HG02852 (cell line): ENCODE results near the gene PLEKHG3.

ENCODE experiments used
- ATAC-seq: cut with Tn5 transposase; IDR thresholded peaks from one replicate; pipeline ENCODE4 v1.9.1; 2021; ENCODE audit warnings: mild to moderate bottlenecking, moderate library complexity; ENCODE audit not compliant: unreplicated experiment

PLEKHG3 gene

GRCh38 chr14:64762044-64763034 lies 58.1 kb downstream of the PLEKHG3 start:
- ATAC-seq, result no peak

- ATAC-seq, result no peak
These were observed 59.0 kb downstream of the PLEKHG3 start for GRCh38 chr14:64763085-64763782.

GRCh38 chr14:64763801-64764621 lies 59.8 kb downstream of the PLEKHG3 start:
- ATAC-seq, result no peak

- no peak for ATAC-seq
These were observed 60.7 kb downstream of the PLEKHG3 start for GRCh38 chr14:64764641-64765520.

GRCh38 chr14:64765740-64766302 lies 61.6 kb downstream of the PLEKHG3 start:
- no peak for ATAC-seq

GRCh38 chr14:64766430-64767151 lies 62.4 kb downstream of the PLEKHG3 start:
- no peak for ATAC-seq

- no peak for ATAC-seq
These were observed 63.2 kb downstream of the PLEKHG3 start for GRCh38 chr14:64767215-64767964.

- ATAC-seq, result no peak
These were observed 64.3 kb downstream of the PLEKHG3 start for GRCh38 chr14:64768401-64769095.

GRCh38 chr14:64769096-64770020 lies 65.1 kb downstream of the PLEKHG3 start:
- ATAC-seq, result no peak

GRCh38 chr14:64770751-64771150 lies 66.5 kb downstream of the PLEKHG3 start:
- ATAC-seq, result no peak

GRCh38 chr14:64771161-64771560 lies 66.9 kb downstream of the PLEKHG3 start:
- ATAC-seq, result no peak

GRCh38 chr14:64772397-64772950 lies 68.2 kb downstream of the PLEKHG3 start:
- ATAC-seq, result no peak

GRCh38 chr14:64773046-64773445 lies 68.8 kb downstream of the PLEKHG3 start:
- ATAC-seq, result no peak

- no peak for ATAC-seq
These were observed 69.4 kb downstream of the PLEKHG3 start for GRCh38 chr14:64773577-64773976.

- ATAC-seq, result no peak
These were observed 70.0 kb downstream of the PLEKHG3 start for GRCh38 chr14:64774272-64774671.

GRCh38 chr14:64775081-64775777 lies 71.0 kb downstream of the PLEKHG3 start:
- ATAC-seq, result no peak
